Measurements from ENCODE around the gene HES5.

- TF ChIP-seq POLR2A (IDR thresholded peaks at IDR 0.05; ENCODE audit: extremely low read depth, insufficient read length) (no peak), CTCF (IDR thresholded peaks at IDR 0.05; ENCODE audit: low read depth, low read length) (no peak)
Measured at GRCh38 chr1:2574350-2574749, 44.3 kb upstream of the HES5 start.
